Erythroblast (primary cell): Measurements from ENCODE around the gene OLIG3.

ENCODE experiments used
- DNase-seq, 2 experiments: peaks; one replicate each; lab custom pipeline; 2025; lab: John Stamatoyannopoulos, UW
- GATA1 ChIP-seq: IDR thresholded peaks from 2 replicates; pipeline ENCODE4 v1.6.1; 2011; ENCODE audit warnings: low read depth, mild to moderate bottlenecking, control low read depth, low read length, moderate library complexity
- POLR2A ChIP-seq: IDR thresholded peaks from 2 replicates; pipeline ENCODE4 v1.6.1; 2011; ENCODE audit warnings: mild to moderate bottlenecking, low read length

OLIG3 gene

DNA sequence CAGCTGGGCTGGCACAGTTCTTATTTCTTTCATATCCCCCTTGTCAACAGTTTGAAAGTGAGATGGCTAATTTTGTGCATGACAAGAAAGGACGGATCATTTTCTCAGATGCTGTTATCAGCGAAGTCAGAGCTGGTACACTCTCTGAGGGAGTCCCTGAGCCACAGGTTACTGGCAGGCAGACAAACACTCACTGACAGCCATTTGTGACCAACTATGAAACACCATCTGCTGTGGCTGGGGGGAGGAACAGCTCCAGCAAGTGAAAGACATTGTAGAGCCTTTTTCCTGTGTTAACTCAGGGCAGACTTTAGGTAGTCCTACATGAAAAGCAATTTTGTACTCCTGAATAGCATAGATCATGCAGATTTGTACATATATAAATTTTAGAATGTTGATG is 22.2 kb downstream of the OLIG3 start:
- no peak for TF ChIP-seq GATA1
- no peak for TF ChIP-seq POLR2A

DNA sequence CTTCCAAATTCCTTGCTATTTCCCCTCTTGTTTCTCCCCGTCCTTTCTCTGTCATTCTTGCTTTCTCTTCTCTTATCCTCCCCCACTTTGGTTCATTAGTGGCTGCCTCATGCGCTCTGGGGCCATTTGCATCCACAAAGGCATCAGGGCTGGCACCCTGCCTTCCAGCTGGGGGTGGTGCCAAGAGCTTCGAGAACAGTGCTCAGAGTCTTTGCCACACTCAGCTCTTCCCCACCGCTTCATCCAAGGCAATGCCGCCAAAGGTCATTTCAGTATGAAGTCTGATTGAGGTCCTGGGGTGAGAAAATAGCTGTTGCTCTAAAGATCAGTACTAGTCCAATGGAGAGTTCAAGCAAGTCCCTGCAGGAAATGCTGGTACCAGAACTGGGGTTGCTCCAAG is 22.7 kb downstream of the OLIG3 start:
- TF ChIP-seq GATA1 (no peak), POLR2A (no peak)
- no peak for DNase-seq

More for the DNA sequence above, 22.2 kb downstream of the OLIG3 start:
- no peak for DNase-seq

DNA sequence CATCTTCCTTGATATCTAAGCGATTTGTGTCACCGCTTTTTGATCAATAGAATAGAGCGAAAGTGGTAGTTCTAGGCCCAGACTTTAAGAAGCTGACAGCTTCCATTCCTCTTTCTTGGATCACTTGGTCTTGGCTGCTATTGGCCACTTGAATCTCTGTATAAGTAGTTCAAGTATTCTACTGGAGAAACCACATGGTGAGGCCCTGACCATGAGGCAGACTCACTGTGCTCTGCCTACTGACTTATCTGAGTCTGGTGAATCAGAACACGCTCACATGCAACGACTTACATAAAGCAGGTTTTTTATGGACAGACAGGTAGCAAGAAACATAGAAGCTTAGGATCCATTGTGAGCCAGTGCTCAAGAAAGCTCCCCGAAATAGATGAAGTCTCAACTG is 27.0 kb downstream of the OLIG3 start:
- TF ChIP-seq GATA1 (no peak), POLR2A (no peak)

DNA sequence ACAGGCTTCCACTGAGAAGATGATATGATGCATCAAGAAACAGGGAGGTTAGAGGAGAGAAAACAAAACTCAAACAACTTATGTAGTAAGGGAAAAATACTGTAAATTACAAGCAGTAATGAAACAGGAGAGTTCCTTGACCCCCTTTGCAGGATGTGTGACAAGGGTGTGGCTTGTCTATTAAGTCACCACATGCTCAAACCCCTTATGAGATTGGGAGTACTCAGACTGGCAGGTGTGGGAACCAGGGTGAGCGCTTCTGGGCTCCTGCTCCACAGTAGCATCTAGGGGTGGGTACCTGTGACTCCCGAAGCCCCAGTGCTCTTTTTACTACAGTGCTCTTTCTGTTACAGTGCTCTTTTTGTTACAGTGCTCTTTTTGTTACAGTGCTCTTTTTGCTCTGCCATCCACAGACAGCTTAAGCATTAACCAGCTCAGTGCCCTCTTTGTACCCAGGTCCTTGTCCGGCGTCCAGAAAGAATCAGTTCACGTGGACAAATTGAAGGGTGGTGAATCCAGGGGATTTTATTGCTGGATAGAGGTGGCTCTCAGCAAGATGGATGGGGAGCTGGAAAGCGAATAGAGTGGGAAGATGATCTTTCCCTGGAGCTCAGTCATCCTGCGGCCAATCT is 28.7 kb downstream of the OLIG3 start:
- no peak for TF ChIP-seq GATA1
- TF ChIP-seq POLR2A = no peak

More for the DNA sequence above, 27.0 kb downstream of the OLIG3 start:
- DNase-seq = no peak

DNA sequence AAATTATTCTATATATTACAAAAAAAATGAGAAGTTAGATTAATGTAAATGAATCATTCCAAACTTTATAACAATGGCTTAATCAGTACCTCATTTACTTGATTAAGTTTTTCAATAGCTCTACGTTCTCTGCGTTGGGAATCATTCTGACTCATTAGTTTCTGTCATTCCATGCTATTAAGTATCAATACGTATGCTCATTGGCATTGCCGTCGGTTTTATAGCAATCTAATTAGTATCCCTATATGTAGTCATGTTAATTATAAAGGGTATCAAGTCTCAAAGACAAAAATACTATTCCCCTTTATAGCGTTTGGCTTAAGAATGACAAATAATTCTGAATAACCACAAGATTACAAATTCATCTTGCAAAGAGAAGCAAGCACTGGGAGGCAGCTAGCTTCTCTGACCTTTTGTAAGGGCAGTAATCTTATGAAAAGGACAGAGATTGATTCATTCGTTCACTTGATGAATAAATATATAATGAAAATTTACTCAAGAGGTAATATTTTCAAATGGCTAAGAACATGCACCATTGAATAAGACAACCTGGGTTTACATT is 41.8 kb downstream of the OLIG3 start:
- no peak for DNase-seq

More for the DNA sequence above, 28.7 kb downstream of the OLIG3 start:
- DNase-seq = no peak

DNA sequence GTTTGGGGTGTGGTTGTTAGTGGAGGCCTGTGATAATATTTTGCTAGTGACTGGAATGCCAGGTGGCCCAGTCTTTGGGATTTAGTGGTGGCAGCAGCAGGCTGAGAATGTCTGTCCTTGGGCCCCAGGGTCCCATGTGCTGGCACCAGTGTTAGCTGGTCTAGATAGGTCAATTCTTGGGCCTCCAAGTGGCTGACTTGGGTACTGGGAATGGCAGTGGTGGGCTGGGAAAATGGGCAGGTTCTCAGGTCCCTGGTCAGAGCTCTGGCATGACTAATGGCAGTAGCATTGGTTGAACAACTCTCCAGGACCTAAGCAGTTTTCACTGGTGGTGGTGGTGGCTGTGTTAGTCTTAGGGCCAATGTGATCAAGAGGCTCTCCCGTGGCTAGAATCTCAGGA is 50.3 kb downstream of the OLIG3 start:
- TF ChIP-seq GATA1 = no peak
- TF ChIP-seq POLR2A = no peak
- DNase-seq = no peak

More for the DNA sequence above, 41.8 kb downstream of the OLIG3 start:
- TF ChIP-seq POLR2A (no peak), GATA1 (no peak)
